ENCODE measurements around the gene EFEMP2. TPM values are rescaled to one million over a fixed set of nuclear protein-coding genes. Genes with fewer than 3 reads are reported as not detected.

The EFEMP2 gene
- total RNA-seq, result 10 to 100 TPM in 1 of 6 experiments, 1 to 10 TPM in 5; 5.1 to 13.9 (median 7.8) TPM
- long read RNA-seq, partial matches to known transcripts, result 2 of 2 reads
- long read RNA-seq, other reads (novel, unspliced or antisense), result 0 of 2 reads

DNA sequence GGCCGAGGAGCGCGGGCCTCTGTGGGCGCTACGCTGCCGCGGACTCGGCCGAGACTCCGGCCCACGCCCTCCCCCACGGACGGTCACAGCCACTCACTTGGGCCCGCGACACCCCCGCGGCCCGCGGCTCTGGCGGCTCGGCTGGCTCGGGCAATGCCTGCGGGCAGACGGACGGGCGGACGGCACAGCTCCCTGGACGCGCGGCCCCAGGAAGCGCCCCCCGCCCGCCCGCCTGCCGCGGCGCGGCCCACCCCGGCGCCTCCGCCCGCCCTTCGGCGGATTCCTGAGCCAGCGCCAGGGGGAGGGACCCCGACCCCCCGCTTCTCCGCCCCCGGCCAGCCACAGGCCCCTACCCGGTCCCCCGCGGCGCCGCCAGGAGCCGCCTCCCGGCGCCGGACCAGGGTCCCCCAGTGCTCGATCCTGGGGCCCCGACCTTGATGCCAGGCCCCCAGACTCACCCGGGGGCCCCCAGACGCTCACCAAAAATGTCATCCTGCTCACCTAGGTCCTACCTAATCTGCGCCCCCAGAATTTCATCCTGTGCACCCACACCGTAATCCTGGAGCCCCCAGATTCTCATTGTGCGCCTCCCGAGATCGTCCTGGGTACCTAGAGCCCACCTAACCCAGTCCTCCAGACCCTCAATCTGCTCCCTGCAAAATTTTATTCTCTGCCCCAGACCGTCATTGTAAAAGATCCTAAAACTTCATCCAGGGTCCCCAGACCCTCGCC is at the start of gene EFEMP2:
Gene EFEMP2 (minus strand): TSS at position 215 of the 732 bp plus-strand sequence. CDS start 446 bp downstream, outside the sequence.
- Histone ChIP-seq H3K27ac (peak within 1 kb of the TSS; percentile 56 to 88 (median 69)), H3K9me3 (no peaks in the 10 kb centered on the region), H3K27me3 (no peaks in the 10 kb centered on the region), H3K36me3 (no peaks in the 10 kb centered on the region), H3K4me3 (peak within 1 kb of the TSS; percentile 27 to 55 (median 45)), H3K4me1 (peaks cover 0 to 9% (median 0%) of the 10 kb centered on the region in 4 donors)
- intact Hi-C loops (cut with DNase I), result no loop called here
- no peak for TF ChIP-seq POLR2A (IDR thresholded peaks at IDR 0.05)
- no peak for TF ChIP-seq CTCF (IDR thresholded peaks at IDR 0.05)
- no peak for ATAC-seq
- no peak for DNase-seq
- 10% methylated on average over 7 of the region's 69 CpGs for WGBS (ENCODE audit: insufficient coverage, low coverage, low lambda C conversion rate, missing lambda C conversion rate)

DNA sequence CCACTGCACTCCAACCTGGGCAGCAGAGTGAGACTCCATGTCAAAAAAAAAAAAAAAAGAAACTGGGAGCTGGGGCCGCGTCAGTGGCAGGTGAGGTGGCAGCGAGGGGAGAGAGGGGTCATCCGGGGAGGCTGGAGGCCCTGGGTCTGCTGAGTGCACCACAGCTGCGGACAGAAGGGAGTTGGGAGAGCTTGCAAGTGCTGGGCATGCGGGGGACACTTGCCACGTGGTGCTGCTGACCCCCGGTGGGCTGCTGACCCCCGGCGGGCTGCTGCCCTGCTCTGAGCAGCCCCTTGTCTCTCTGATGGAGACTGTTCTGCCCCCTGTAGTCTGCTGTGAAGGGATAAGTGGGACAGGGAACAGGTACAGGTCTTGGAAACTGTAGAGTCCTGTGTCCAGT is 49.3 kb upstream of the EFEMP2 start:
- peaks cover 0 to 21% (median 9%) of the 10 kb centered on the region in 4 donors for H3K4me1 ChIP-seq
- H3K27me3 ChIP-seq, result no peaks in the 10 kb centered on the region
- no peak overlapping the region for H3K27ac ChIP-seq
- TF ChIP-seq POLR2A (IDR thresholded peaks at IDR 0.05) (no peak), CTCF (IDR thresholded peaks at IDR 0.05) (no peak)
- peaks cover 0 to 11% (median 3%) of the 10 kb centered on the region in 4 donors for H3K36me3 ChIP-seq
- DNase-seq (no peak), ATAC-seq (no peak)
- no peaks in the 10 kb centered on the region for H3K9me3 ChIP-seq
- 89% methylated on average over 10 of the region's 10 CpGs for WGBS (ENCODE audit: insufficient coverage, low coverage, low lambda C conversion rate, missing lambda C conversion rate)
- no peak overlapping the region for H3K4me3 ChIP-seq
- intact Hi-C loops (cut with DNase I), result no loop called here

DNA sequence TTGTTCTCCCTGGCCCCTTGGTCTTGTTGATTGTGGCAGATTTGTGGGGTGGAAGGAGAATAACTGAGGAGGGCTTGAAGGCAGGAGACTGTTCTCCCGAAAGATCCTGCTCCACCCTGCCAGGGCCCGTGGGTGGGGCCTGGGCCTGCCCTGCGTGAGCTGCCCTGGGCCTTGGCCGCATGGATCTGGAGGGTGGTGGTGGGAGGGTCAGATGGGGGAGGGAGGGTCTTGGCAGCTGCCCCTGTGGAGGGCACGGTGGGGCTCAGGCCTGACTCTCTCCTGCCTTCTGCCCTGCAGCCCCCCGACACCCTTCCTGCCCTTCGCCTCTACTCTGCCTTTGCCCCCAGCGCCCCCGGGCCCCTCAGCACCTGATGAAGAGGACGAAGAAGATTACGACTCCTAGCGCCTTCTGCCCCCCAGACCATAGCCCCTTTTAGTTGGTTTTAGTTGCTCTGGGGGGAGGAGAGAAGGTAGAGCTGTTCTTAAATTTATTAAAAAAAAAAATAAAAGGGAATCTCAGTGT is 48.5 kb upstream of the EFEMP2 start:
- no peak overlapping the region for H3K4me3 ChIP-seq
- TF ChIP-seq CTCF (IDR thresholded peaks at IDR 0.05) (no peak), POLR2A (IDR thresholded peaks at IDR 0.05) (no peak)
- no peaks in the 10 kb centered on the region for H3K9me3 ChIP-seq
- peaks cover 0 to 21% (median 9%) of the 10 kb centered on the region in 4 donors for H3K4me1 ChIP-seq
- DNase-seq (no peak), ATAC-seq (no peak)
- intact Hi-C loops (cut with DNase I), result no loop called here
- H3K27ac ChIP-seq, result no peak overlapping the region
- no peaks in the 10 kb centered on the region for H3K27me3 ChIP-seq
- peaks cover 0 to 11% (median 3%) of the 10 kb centered on the region in 4 donors for H3K36me3 ChIP-seq
- 100% methylated on average over 4 of the region's 12 CpGs for WGBS (ENCODE audit: insufficient coverage, low coverage, low lambda C conversion rate, missing lambda C conversion rate)

DNA sequence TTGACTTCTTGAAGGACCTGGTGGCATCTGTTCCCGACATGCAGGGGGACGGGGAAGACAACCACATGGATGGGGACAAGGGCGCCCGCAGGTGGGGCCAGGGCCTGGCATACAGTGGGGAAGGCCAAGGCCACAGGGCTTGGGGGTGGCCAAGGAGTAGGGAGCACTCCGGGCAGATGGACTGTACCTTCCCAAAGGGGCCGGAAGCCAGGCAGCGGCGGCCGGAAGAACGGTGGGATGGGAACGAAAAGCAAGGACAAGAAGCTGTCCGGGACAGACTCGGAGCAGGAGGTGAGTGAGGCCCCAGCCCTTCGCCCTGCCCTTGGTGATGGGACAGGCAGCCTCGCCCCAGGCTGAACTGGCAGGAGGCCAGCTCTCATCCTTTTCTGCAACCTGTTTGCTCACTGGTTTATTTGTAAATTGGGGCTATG is 47.8 kb upstream of the EFEMP2 start:
- H3K27me3 ChIP-seq, result no peaks in the 10 kb centered on the region
- no peaks in the 10 kb centered on the region for H3K9me3 ChIP-seq
- DNase-seq (peak in 1 of 3 donors; percentile 44), ATAC-seq (no peak)
- peaks cover 0 to 21% (median 9%) of the 10 kb centered on the region in 4 donors for H3K4me1 ChIP-seq
- no peak for TF ChIP-seq POLR2A (IDR thresholded peaks at IDR 0.05)
- TF ChIP-seq CTCF (IDR thresholded peaks at IDR 0.05), result no peak
- H3K4me3 ChIP-seq, result peak overlapping the region; percentile 97 to 98 (median 98)
- 63% methylated on average over 7 of the region's 15 CpGs for WGBS (ENCODE audit: insufficient coverage, low coverage, low lambda C conversion rate, missing lambda C conversion rate)
- no peak overlapping the region for H3K27ac ChIP-seq
- intact Hi-C loops (cut with DNase I), result no loop called here
- H3K36me3 ChIP-seq, result peaks cover 0 to 11% (median 3%) of the 10 kb centered on the region in 4 donors
